Ovary (tissue), 9 donors: ENCODE data around the gene NUP93. TPM values are rescaled to one million over a fixed set of nuclear protein-coding genes. Genes with fewer than 3 reads are reported as not detected.

Source experiments
- DNase-seq, 5 donors: peaks; one replicate each; pipeline ENCODE4 v3.0.0-alpha.2; 2019 to 2020
- H3K27ac ChIP-seq, 2 donors: fragments of 200-600 bp; one replicate each; pipeline versions ENCODE4 v1.5.1 to v1.8.0; 2019 to 2022
- H3K27me3 ChIP-seq: fragments of 200-600 bp; one replicate; pipeline ENCODE4 v1.8.0; 2022
- H3K36me3 ChIP-seq: fragments of 200-600 bp; sonication (generic); one replicate; pipeline ENCODE4 v1.5.1; 2019
- H3K4me1 ChIP-seq: one replicate; pipeline ENCODE4 v1.8.1; 2013; ENCODE audit warnings: mild to moderate bottlenecking, moderate library complexity; ENCODE audit not compliant: insufficient read depth
- H3K4me3 ChIP-seq: fragments of 200-600 bp; sonication (generic); one replicate; pipeline ENCODE4 v1.5.1; 2017
- H3K9me3 ChIP-seq, 2 donors: fragments of 200-600 bp in 1 of 2; sonication (generic) in 1 of 2; one replicate each; pipeline versions ENCODE4 v1.5.1 to v1.8.1; 2013 to 2019; ENCODE audit warnings: mild to moderate bottlenecking in 1 of 2, moderate library complexity in 1 of 2
- EP300 ChIP-seq: sonication (generic); formaldehyde crosslinking; IDR thresholded peaks from one replicate; pipeline ENCODE4 v1.6.1; 2017; ENCODE audit warnings: antibody characterized with exemption
- POLR2A ChIP-seq: fragments of 450-650 bp; IDR thresholded peaks from one replicate; pipeline ENCODE4 v1.6.1; 2017; ENCODE audit warnings: antibody characterized with exemption, mild to moderate bottlenecking, moderate library complexity
- WGBS, 3 donors: extraction: QIAGEN DNeasy Blood & Tissue Kit in 1 of 3; methylation state at CpG; one replicate each; pipeline versions ENCODE4 v1.1.5 to v1.1.7; 2013 to 2017; 5-methylcytosine and 5-hydroxymethylcytosine counted together
- intact Hi-C, 4 donors: fragments of 100-400 bp; cut with DNase I; formaldehyde crosslinking; loops; one replicate each; pipeline versions ENCODE4 v1.11.0 to v1.15.1; 2022 to 2023
- polyA plus RNA-seq, 2 donors: library from polyadenylated mRNA; stranded (reverse); fragments of 200-250 nt in 1 of 2; fragments of 350-450 nt in 1 of 2; fragmentation: Illumina TruSeq in 1 of 2; extraction: RNeasy Lipid Tissue Mini Kit (QIAGEN cat#74804) in 1 of 2; gene quantifications; one replicate each; pipeline ENCODE4 v1.2.3, GENCODE V29; 2013 to 2014
- total RNA-seq, 7 donors: library from RNA; depleted of rRNA in 2 of 7; stranded (reverse); fragments of >200 nt in 2 of 7; fragmentation: NEBNext Ultra II Directional in 3 of 7; extraction: Animal tissue kit (Norgen Biotek cat#: 25700) in 3 of 7; gene quantifications; one replicate each; pipeline versions ENCODE4 v1.1.0 to v1.2.4, GENCODE V29; 2016 to 2023
- TF ChIP-seq, protein P1 (sequence below), 3 donors: fragments of 450-650 bp in 2 of 3; fragments of 200-600 bp in 1 of 3; IDR thresholded peaks; one replicate each; pipeline versions ENCODE4 v1.5.1 to v1.8.0; 2016 to 2022; ENCODE audit warnings: antibody characterized with exemption in 3 of 3, mild to moderate bottlenecking in 1 of 3
- donor health status: DM: no; HTN: no; CAD: no; lungs with moderate emphysema.
- donor health status: DM: no; HTN: no; CAD: no.
- donor health status: Bipolar disorder and iron deficiency.
- donor health status: DM: yes; HTN: yes; CAD: no.
- donor health status: DM: no; HTN: no; CAD: no.
- donor health status: DM: yes; HTN: yes; CAD: no.

NUP93 gene
- total and polyA plus RNA-seq, 9 donors, result 24.1 to 53.9 (median 42.7) TPM

DNA sequence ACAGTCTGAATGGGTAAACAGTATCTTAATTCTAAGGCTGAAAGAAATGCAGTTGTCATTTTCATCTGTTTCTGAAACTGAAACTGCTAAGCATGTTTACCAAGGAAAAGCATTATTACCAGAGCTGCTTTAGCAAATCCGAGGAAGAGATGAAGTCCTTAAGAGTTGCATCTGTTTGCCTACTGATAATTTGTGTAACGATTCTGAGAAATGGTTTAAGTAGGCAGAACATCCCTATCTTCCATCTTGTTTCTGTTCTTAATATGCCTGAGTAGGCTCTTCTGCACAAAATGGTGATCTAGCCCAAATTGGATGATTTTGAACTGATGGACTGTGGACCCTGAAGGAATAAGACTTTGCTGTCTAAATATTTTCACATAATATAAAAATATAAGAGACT, 34.9 kb downstream of the NUP93 start:
- WGBS, 3 donors, result 34 to 61% (median 46%) methylated on average over 2 of the region's 2 CpGs
- no peaks in the 10 kb centered on the region for H3K27me3 ChIP-seq
- H3K27ac ChIP-seq, result no peak overlapping the region
- no peaks in the 10 kb centered on the region for H3K9me3 ChIP-seq
- no peak overlapping the region for H3K4me3 ChIP-seq
- TF ChIP-seq, protein P1, sequence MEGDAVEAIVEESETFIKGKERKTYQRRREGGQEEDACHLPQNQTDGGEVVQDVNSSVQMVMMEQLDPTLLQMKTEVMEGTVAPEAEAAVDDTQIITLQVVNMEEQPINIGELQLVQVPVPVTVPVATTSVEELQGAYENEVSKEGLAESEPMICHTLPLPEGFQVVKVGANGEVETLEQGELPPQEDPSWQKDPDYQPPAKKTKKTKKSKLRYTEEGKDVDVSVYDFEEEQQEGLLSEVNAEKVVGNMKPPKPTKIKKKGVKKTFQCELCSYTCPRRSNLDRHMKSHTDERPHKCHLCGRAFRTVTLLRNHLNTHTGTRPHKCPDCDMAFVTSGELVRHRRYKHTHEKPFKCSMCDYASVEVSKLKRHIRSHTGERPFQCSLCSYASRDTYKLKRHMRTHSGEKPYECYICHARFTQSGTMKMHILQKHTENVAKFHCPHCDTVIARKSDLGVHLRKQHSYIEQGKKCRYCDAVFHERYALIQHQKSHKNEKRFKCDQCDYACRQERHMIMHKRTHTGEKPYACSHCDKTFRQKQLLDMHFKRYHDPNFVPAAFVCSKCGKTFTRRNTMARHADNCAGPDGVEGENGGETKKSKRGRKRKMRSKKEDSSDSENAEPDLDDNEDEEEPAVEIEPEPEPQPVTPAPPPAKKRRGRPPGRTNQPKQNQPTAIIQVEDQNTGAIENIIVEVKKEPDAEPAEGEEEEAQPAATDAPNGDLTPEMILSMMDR (IDR thresholded peaks at IDR 0.05), result no peak
- TF ChIP-seq POLR2A (no peak), EP300 (no peak)
- H3K4me1 ChIP-seq, result no peaks in the 10 kb centered on the region
- no peaks in the 10 kb centered on the region for H3K36me3 ChIP-seq
- intact Hi-C loops, result no loop called here
- no peak for DNase-seq

DNA sequence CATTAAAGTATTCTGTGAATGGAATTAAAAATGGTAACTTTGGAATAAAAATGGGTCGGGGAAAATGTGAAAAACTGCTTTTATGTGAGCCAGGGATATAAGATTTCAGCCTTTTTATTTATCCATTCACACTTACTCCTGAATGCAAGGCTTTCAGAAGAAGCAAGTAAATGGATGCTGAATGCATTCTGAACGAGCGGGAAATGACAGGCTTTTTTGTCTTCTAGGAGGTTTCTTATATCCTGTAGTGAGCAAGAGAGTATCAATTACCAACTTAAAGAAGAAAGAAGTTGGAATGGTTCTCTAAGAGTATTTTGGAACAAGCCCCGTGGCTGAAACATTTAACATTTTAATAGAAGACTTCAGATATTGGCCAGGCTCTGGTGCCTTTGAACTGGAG, 36.0 kb downstream of the NUP93 start:
- H3K4me3 ChIP-seq, result no peak overlapping the region
- H3K9me3 ChIP-seq, result no peaks in the 10 kb centered on the region
- no peak for DNase-seq
- H3K27ac ChIP-seq, result no peak overlapping the region
- H3K36me3 ChIP-seq, result no peaks in the 10 kb centered on the region
- intact Hi-C loops, result no loop called here
- WGBS, 3 donors, result 92 to 93% (median 92%) methylated on average over 4 of the region's 4 CpGs
- TF ChIP-seq, protein P1 (IDR thresholded peaks at IDR 0.05), result no peak
- TF ChIP-seq POLR2A (no peak), EP300 (no peak)
- H3K27me3 ChIP-seq, result no peaks in the 10 kb centered on the region
- H3K4me1 ChIP-seq, result no peaks in the 10 kb centered on the region

DNA sequence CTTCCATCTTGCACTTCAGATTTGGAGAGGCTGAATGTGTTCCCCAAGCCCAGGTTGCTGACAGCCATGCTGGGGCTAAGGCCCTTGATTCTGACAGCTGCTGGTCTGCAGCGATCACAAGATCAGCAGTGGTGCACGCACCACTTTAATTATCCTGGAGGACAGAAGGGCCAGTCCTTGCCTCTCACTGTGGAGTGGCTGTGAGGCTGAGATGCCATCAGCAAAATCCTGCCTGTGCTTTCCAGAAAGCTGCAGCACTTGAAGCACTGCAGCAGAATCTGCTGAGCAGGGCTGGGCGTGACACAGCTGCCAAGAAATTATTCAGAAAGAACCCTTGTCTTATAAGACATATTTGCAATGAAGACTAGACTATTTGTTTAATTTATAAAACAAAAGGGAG, 37.1 kb downstream of the NUP93 start:
- no peaks in the 10 kb centered on the region for H3K27me3 ChIP-seq
- H3K4me1 ChIP-seq, result peaks cover 3% of the 10 kb centered on the region
- intact Hi-C loops, result no loop called here

DNA sequence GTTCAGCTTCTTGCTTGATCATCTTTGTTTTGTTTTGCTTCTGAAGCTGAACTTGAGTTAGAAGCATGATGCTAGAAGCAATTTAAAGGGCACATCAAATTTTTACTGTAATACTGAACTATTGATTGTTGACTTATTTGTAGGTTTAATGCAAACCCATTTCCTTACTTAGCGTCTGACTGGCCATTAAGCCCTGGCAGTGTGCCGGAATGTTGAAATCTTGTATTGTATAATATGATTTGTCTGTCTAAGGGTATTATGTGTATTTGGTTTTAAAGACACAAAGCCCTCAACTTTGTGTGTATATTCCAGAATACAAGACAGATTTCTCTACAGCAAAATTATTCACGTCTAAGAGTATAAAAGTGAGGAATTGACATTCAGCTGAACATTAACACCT, 39.7 kb downstream of the NUP93 start:
- TF ChIP-seq EP300, result no peak
- TF ChIP-seq POLR2A, result no peak
- TF ChIP-seq, protein P1 (IDR thresholded peaks at IDR 0.05), result no peak
- no peak overlapping the region for H3K4me3 ChIP-seq
- H3K27me3 ChIP-seq, result no peaks in the 10 kb centered on the region
- WGBS, 3 donors, result 89 to 95% (median 93%) methylated on average over 3 of the region's 3 CpGs
- no peak for DNase-seq
- H3K27ac ChIP-seq, result no peak overlapping the region
- H3K4me1 ChIP-seq, result peaks cover 3% of the 10 kb centered on the region
- H3K9me3 ChIP-seq, result no peaks in the 10 kb centered on the region
- no peaks in the 10 kb centered on the region for H3K36me3 ChIP-seq
- intact Hi-C loops, result no loop called here

More for the DNA sequence above, 37.1 kb downstream of the NUP93 start:
- Histone ChIP-seq H3K27ac (no peak overlapping the region), H3K36me3 (no peaks in the 10 kb centered on the region), H3K4me3 (no peak overlapping the region), H3K9me3 (no peaks in the 10 kb centered on the region)
- no peak for DNase-seq
- TF ChIP-seq EP300 (no peak), POLR2A (no peak)
- TF ChIP-seq, protein P1 (IDR thresholded peaks at IDR 0.05), result no peak
- WGBS, 3 donors, result 49 to 58% (median 57%) methylated on average over 3 of the region's 3 CpGs
